IMR-90 (cell line): ENCODE data around the gene CYTH1. TPM values are rescaled to one million over a fixed set of nuclear protein-coding genes. Genes with fewer than 3 reads are reported as not detected.

Source experiments
- ATAC-seq: fragments of 200-7000 bp; cut with Tn5 transposase; 2 replicates; pipeline ENCODE4 v1.9.1; 2020; ENCODE audit warnings: low read depth, mild to moderate bottlenecking, moderate library complexity
- BruUV-seq: library from RNA; stranded (reverse); fragments of 400-500 nt; replicated peaks from 2 replicates; lab custom pipeline; 2021; lab: Mats Ljungman, UMichigan
- CTCF ChIA-PET: fragments of 300-600 bp; formaldehyde crosslinking; extraction: SDS; loops from one replicate; lab custom pipeline; 2021; ENCODE audit warnings: antibody characterized with exemption; lab: Yijun Ruan, JAX
- POLR2A ChIA-PET: fragments of 300-600 bp; sonication (Branson Sonifier 250); formaldehyde crosslinking; loops from one replicate; lab custom pipeline; 2022; ENCODE audit warnings: antibody characterized with exemption; ENCODE audit not compliant: unreplicated experiment; lab: Charles Lee
- DNase-seq: peaks from one replicate; pipeline ENCODE4 v3.0.0; 2013
- H2AFZ ChIP-seq: replicated peaks from 2 replicates; pipeline ENCODE3; 2013; ENCODE audit warnings: low read length, mild to moderate bottlenecking; ENCODE audit not compliant: poor library complexity
- H2AK5ac ChIP-seq: 2 replicates; pipeline ENCODE4 v1.6.1; 2013; ENCODE audit warnings: low read depth, low read length, inconsistent platforms
- H2AK9ac ChIP-seq: replicated peaks from 2 replicates; pipeline ENCODE3; 2013; ENCODE audit warnings: mild to moderate bottlenecking, low read depth, low read length, moderate library complexity; ENCODE audit not compliant: poor library complexity
- H2BK120ac ChIP-seq: 2 replicates; pipeline ENCODE4 v1.6.1; 2013; ENCODE audit warnings: low read depth, low read length, inconsistent platforms
- H2BK15ac ChIP-seq: 3 replicates; pipeline ENCODE4 v1.6.1; 2013; ENCODE audit warnings: low read depth, low read length, inconsistent platforms
- H2BK20ac ChIP-seq: 2 replicates; pipeline ENCODE4 v1.6.1; 2013; ENCODE audit warnings: low read depth, mild to moderate bottlenecking, inconsistent platforms, low read length, moderate library complexity
- H2BK5ac ChIP-seq: 2 replicates; pipeline ENCODE4 v1.6.1; 2013; ENCODE audit warnings: mild to moderate bottlenecking, low read depth, low read length, inconsistent platforms; ENCODE audit not compliant: poor library complexity, severe bottlenecking
- H3K14ac ChIP-seq: replicated peaks from 2 replicates; pipeline ENCODE4 v1.6.1; 2013; ENCODE audit warnings: low read depth, low read length, inconsistent platforms
- H3K18ac ChIP-seq: 2 replicates; pipeline ENCODE4 v1.6.1; 2013; ENCODE audit warnings: low read depth, low read length, control low read depth
- H3K23ac ChIP-seq: 2 replicates; pipeline ENCODE4 v1.6.1; 2013; ENCODE audit warnings: low read depth, low read length, inconsistent platforms
- H3K27ac ChIP-seq: 2 replicates; pipeline ENCODE4 v1.5.1; 2013; ENCODE audit warnings: mild to moderate bottlenecking, control low read depth, low read length; ENCODE audit not compliant: insufficient read depth
- H3K27me3 ChIP-seq: 2 replicates; pipeline ENCODE4 v1.6.1; 2013; ENCODE audit warnings: low read length; ENCODE audit not compliant: control insufficient read depth, insufficient read depth
- H3K36me3 ChIP-seq: 2 replicates; pipeline ENCODE4 v1.6.1; 2013; ENCODE audit warnings: low read length, mixed read lengths; ENCODE audit not compliant: control insufficient read depth, insufficient read depth
- H3K4ac ChIP-seq: 2 replicates; pipeline ENCODE4 v1.6.1; 2013; ENCODE audit warnings: low read depth, low read length, inconsistent platforms
- H3K4me1 ChIP-seq: 2 replicates; pipeline ENCODE4 v1.6.1; 2013; ENCODE audit warnings: low read length, mixed read lengths; ENCODE audit not compliant: control insufficient read depth, insufficient read depth
- H3K4me2 ChIP-seq: 2 replicates; pipeline ENCODE4 v1.6.1; 2013; ENCODE audit warnings: low read depth, mild to moderate bottlenecking, control low read depth, low read length, moderate library complexity
- H3K4me3 ChIP-seq: 2 replicates; pipeline ENCODE4 v1.5.1; 2013; ENCODE audit warnings: low read depth, mild to moderate bottlenecking, control low read depth, low read length, moderate library complexity; ENCODE audit not compliant: insufficient read depth
- H3K56ac ChIP-seq: 2 replicates; pipeline ENCODE4 v1.6.1; 2013; ENCODE audit warnings: low read length, inconsistent platforms; ENCODE audit not compliant: insufficient read depth; ENCODE audit errors: extremely low read depth
- H3K79me1 ChIP-seq, 2 experiments: 2 replicates each; pipeline ENCODE4 v1.6.1; 2013; ENCODE audit warnings: low read length in 2 of 2, inconsistent platforms in 1 of 2, low read depth in 1 of 2
- H3K9ac ChIP-seq: 2 replicates; pipeline ENCODE4 v1.6.1; 2013; ENCODE audit warnings: low read depth, low read length, control low read depth
- H3K9me1 ChIP-seq: 2 replicates; pipeline ENCODE4 v1.6.1; 2013; ENCODE audit warnings: low read length, inconsistent platforms; ENCODE audit not compliant: insufficient read depth
- H3K9me3 ChIP-seq: 2 replicates; pipeline ENCODE4 v1.6.1; 2013; ENCODE audit warnings: low read length; ENCODE audit not compliant: control insufficient read depth, insufficient read depth
- H4K20me1 ChIP-seq: 2 replicates; pipeline ENCODE4 v1.6.1; 2013; ENCODE audit warnings: low read length, inconsistent platforms; ENCODE audit not compliant: insufficient read depth
- H4K5ac ChIP-seq: 2 replicates; pipeline ENCODE4 v1.6.1; 2013; ENCODE audit warnings: mild to moderate bottlenecking, low read depth, low read length, control low read depth
- H4K8ac ChIP-seq, 2 experiments: 2 replicates each; pipeline ENCODE4 v1.6.1; 2013; ENCODE audit warnings: low read depth in 2 of 2, low read length in 2 of 2, control low read depth in 1 of 2, inconsistent platforms in 1 of 2
- H4K91ac ChIP-seq: 2 replicates; pipeline ENCODE4 v1.6.1; 2013; ENCODE audit warnings: low read depth, low read length, inconsistent platforms; ENCODE audit not compliant: insufficient read depth
- BHLHE40 ChIP-seq: fragments of 150-350 bp; IDR thresholded peaks from 2 replicates; pipeline ENCODE4 v1.6.1; 2016; ENCODE audit warnings: mild to moderate bottlenecking, low read depth, low read length
- CEBPB ChIP-seq: IDR thresholded peaks from 2 replicates; pipeline ENCODE4 v1.6.1; 2012; ENCODE audit warnings: low read depth, low read length, improper control_type of control experiment
- CHD1 ChIP-seq: IDR thresholded peaks from 2 replicates; pipeline ENCODE4 v1.6.1; 2012; ENCODE audit warnings: low read depth, low read length, improper control_type of control experiment
- FOS ChIP-seq: fragments of 150-350 bp; IDR thresholded peaks from 2 replicates; pipeline ENCODE4 v1.6.1; 2016; ENCODE audit warnings: low read depth, low read length
- MAFK ChIP-seq: IDR thresholded peaks from 2 replicates; pipeline ENCODE4 v1.6.1; 2012; ENCODE audit warnings: low read depth, low read length, improper control_type of control experiment
- MAZ ChIP-seq: IDR thresholded peaks from 2 replicates; pipeline ENCODE4 v1.6.1; 2012; ENCODE audit warnings: low read depth, mild to moderate bottlenecking, low read length, improper control_type of control experiment, moderate library complexity, borderline replicate concordance
- MXI1 ChIP-seq: IDR thresholded peaks from 2 replicates; pipeline ENCODE4 v1.6.1; 2012; ENCODE audit warnings: low read depth, mild to moderate bottlenecking, low read length, moderate library complexity, borderline replicate concordance
- POLR2A ChIP-seq: IDR thresholded peaks from 2 replicates; pipeline ENCODE4 v1.6.1; 2012; ENCODE audit warnings: mild to moderate bottlenecking, low read depth, low read length
- RAD21 ChIP-seq: IDR thresholded peaks from 2 replicates; pipeline ENCODE4 v1.6.1; 2012; ENCODE audit warnings: low read length, improper control_type of control experiment
- SMC3 ChIP-seq: fragments of 150-350 bp; IDR thresholded peaks from 2 replicates; pipeline ENCODE4 v1.6.1; 2016; ENCODE audit warnings: low read depth, mild to moderate bottlenecking, antibody characterized with exemption, low read length, moderate library complexity
- WGBS, 2 experiments: methylation state at CpG; one replicate each; pipeline versions ENCODE4 v1.1.5 to v1.1.7; 2013; ENCODE audit warnings: missing lambda C conversion rate in 2 of 2; ENCODE audit not compliant: insufficient read length in 1 of 2; ENCODE audit errors: extremely low coverage in 2 of 2; 5-methylcytosine and 5-hydroxymethylcytosine counted together
- dilution Hi-C: fragments of 300-500 bp; cut with HindIII; formaldehyde crosslinking; loops from one replicate; pipeline ENCODE4 v1.14.3; 2018; ENCODE audit warnings: low sequenced_read_pairs; ENCODE audit not compliant: unreplicated experiment
- in situ Hi-C: fragments of 300-500 bp; cut with MboI; formaldehyde crosslinking; loops from 3 replicates; pipeline ENCODE4 v1.14.3; 2019; ENCODE audit warnings: low sequenced_read_pairs, inconsistent platforms, mixed read lengths
- intact Hi-C: fragments of 100-400 bp; cut with micrococcal nuclease; formaldehyde crosslinking; loops from 2 replicates; pipeline ENCODE4 v1.10.0; 2022
- polyA plus RNA-seq, 3 experiments: library from polyadenylated mRNA; depleted of rRNA; stranded (reverse); fragments of >200 nt; gene quantifications; 2 replicates each; pipeline ENCODE4 v1.2.3, GENCODE V29; 2012; ENCODE audit warnings: low replicate concordance in 1 of 3
- total RNA-seq: library from RNA; depleted of rRNA; stranded (reverse); fragments of >200 nt; gene quantifications from 2 replicates; pipeline ENCODE4 v1.2.3, GENCODE V29; 2012
- TF ChIP-seq, protein P1 (sequence below): conservative IDR thresholded peaks from 2 replicates; pipeline ENCODE4 v1.5.1; 2012; ENCODE audit warnings: mild to moderate bottlenecking, low read depth, low read length, improper control_type of control experiment
- TF ChIP-seq, protein P2 (sequence below): fragments of 150-350 bp; IDR thresholded peaks from 2 replicates; pipeline ENCODE4 v1.6.1; 2017; ENCODE audit warnings: mild to moderate bottlenecking, antibody characterized with exemption, low read length, low read depth

CYTH1 gene
- total and polyA plus RNA-seq, 2 of the 4 experiments (the other 2 are of a cell fraction): 7.9 to 12.4 TPM

GRCh38 chr17:78674156-78674555 lies 107.9 kb downstream of the CYTH1 start:
- H3K9me1 ChIP-seq: peaks cover 6% of the 10 kb centered on the region; the same call in 1 of the 2 replicates
- POLR2A ChIA-PET: no interaction called here
- CTCF ChIA-PET: no interaction called here
- no peak overlapping the region for H4K8ac ChIP-seq
- peaks cover 0 to 4% of the 10 kb centered on the region in 2 experiments; a peak in 1 of 4 replicates for H3K79me1 ChIP-seq
- peaks cover 24% of the 10 kb centered on the region; the same call in 1 of the 2 replicates for H3K36me3 ChIP-seq
- H3K4me1 ChIP-seq: peaks cover 2% of the 10 kb centered on the region; the same call in 1 of the 2 replicates
- H3K23ac ChIP-seq: no peak overlapping the region
- in situ Hi-C loops (no loop called here), dilution Hi-C loops (no loop called here), intact Hi-C loops (no loop called here)
- H2AK5ac ChIP-seq: no peak overlapping the region
- no peak overlapping the region for H2AFZ ChIP-seq
- WGBS, 2 experiments: 85% methylated on average over 4 of the region's 5 CpGs; no CpG with 5 or more reads in 1 of the 2 experiments
- DNase-seq (no peak), ATAC-seq (no peak)
- H2BK15ac ChIP-seq: no peak overlapping the region
- H2AK9ac ChIP-seq: no peak overlapping the region
- H3K4ac ChIP-seq: no peak overlapping the region
- H3K4me2 ChIP-seq: no peak overlapping the region
- no peak overlapping the region for H3K56ac ChIP-seq
- H3K9me3 ChIP-seq: no peaks in the 10 kb centered on the region
- H3K14ac ChIP-seq: no peak overlapping the region
- H4K20me1 ChIP-seq: no peaks in the 10 kb centered on the region
- H2BK20ac ChIP-seq: no peak overlapping the region
- no peak overlapping the region for H4K91ac ChIP-seq
- H3K9ac ChIP-seq: no peak overlapping the region
- H2BK5ac ChIP-seq: no peak overlapping the region
- H3K4me3 ChIP-seq: no peak overlapping the region
- TF ChIP-seq CEBPB (no peak), CHD1 (no peak), MAZ (no peak), POLR2A (no peak), MXI1 (no peak), BHLHE40 (no peak), SMC3 (no peak), RAD21 (no peak), MAFK (no peak), FOS (no peak)
- TF ChIP-seq, protein P1, sequence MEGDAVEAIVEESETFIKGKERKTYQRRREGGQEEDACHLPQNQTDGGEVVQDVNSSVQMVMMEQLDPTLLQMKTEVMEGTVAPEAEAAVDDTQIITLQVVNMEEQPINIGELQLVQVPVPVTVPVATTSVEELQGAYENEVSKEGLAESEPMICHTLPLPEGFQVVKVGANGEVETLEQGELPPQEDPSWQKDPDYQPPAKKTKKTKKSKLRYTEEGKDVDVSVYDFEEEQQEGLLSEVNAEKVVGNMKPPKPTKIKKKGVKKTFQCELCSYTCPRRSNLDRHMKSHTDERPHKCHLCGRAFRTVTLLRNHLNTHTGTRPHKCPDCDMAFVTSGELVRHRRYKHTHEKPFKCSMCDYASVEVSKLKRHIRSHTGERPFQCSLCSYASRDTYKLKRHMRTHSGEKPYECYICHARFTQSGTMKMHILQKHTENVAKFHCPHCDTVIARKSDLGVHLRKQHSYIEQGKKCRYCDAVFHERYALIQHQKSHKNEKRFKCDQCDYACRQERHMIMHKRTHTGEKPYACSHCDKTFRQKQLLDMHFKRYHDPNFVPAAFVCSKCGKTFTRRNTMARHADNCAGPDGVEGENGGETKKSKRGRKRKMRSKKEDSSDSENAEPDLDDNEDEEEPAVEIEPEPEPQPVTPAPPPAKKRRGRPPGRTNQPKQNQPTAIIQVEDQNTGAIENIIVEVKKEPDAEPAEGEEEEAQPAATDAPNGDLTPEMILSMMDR: no peak
- TF ChIP-seq, protein P2, sequence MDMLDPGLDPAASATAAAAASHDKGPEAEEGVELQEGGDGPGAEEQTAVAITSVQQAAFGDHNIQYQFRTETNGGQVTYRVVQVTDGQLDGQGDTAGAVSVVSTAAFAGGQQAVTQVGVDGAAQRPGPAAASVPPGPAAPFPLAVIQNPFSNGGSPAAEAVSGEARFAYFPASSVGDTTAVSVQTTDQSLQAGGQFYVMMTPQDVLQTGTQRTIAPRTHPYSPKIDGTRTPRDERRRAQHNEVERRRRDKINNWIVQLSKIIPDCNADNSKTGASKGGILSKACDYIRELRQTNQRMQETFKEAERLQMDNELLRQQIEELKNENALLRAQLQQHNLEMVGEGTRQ: no peak
- H4K5ac ChIP-seq: no peak overlapping the region
- no peak overlapping the region for H3K27ac ChIP-seq
- H3K27me3 ChIP-seq: no peaks in the 10 kb centered on the region
- no peak overlapping the region for H3K18ac ChIP-seq
- no TSS peak for BruUV-seq
- no peak overlapping the region for H2BK120ac ChIP-seq
